DLD1 (cell line): ENCODE results near the gene SLC66A1.

Source experiments
- in situ Hi-C: cut with HindIII; loops from 2 replicates; pipeline ENCODE4 v1.10.0; 2017; ENCODE audit warnings: low sequenced_read_pairs

SLC66A1 gene

GRCh38 chr1:19374083-19374801 lies 62.1 kb downstream of the SLC66A1 start:
- in situ Hi-C loops: no loop called here

- in situ Hi-C loops: no loop called here
These were observed 62.8 kb downstream of the SLC66A1 start for GRCh38 chr1:19374926-19375325.

GRCh38 chr1:19375631-19376400 lies 63.7 kb downstream of the SLC66A1 start:
- in situ Hi-C loops: no loop called here

GRCh38 chr1:19376428-19377372 lies 64.6 kb downstream of the SLC66A1 start:
- in situ Hi-C loops: no loop called here

GRCh38 chr1:19377812-19378718 lies 65.9 kb downstream of the SLC66A1 start:
- in situ Hi-C loops: no loop called here
